GM12865 (cell line): ENCODE data around the gene OPN1LW.

Experiments
- DNase-seq: peaks from one replicate; pipeline ENCODE4 v3.0.0; 2010; ENCODE audit warnings: low read depth
- H3K4me3 ChIP-seq: 2 replicates; pipeline ENCODE4 v1.5.1; 2011; ENCODE audit warnings: mild to moderate bottlenecking, low read depth, low read length, control low read depth
- TF ChIP-seq, protein P1 (sequence below): IDR thresholded peaks from 2 replicates; pipeline ENCODE4 v1.5.1; 2011; ENCODE audit warnings: low read length, control low read depth, low read depth, inconsistent platforms; ENCODE audit not compliant: insufficient read depth; ENCODE audit errors: missing control alignments

Gene OPN1LW

GRCh38 chrX:154121961-154122360 is 22.1 kb upstream of the OPN1LW start:
- DNase-seq: no peak
- TF ChIP-seq, protein P1, sequence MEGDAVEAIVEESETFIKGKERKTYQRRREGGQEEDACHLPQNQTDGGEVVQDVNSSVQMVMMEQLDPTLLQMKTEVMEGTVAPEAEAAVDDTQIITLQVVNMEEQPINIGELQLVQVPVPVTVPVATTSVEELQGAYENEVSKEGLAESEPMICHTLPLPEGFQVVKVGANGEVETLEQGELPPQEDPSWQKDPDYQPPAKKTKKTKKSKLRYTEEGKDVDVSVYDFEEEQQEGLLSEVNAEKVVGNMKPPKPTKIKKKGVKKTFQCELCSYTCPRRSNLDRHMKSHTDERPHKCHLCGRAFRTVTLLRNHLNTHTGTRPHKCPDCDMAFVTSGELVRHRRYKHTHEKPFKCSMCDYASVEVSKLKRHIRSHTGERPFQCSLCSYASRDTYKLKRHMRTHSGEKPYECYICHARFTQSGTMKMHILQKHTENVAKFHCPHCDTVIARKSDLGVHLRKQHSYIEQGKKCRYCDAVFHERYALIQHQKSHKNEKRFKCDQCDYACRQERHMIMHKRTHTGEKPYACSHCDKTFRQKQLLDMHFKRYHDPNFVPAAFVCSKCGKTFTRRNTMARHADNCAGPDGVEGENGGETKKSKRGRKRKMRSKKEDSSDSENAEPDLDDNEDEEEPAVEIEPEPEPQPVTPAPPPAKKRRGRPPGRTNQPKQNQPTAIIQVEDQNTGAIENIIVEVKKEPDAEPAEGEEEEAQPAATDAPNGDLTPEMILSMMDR: no peak

GRCh38 chrX:154123241-154124219 is 20.5 kb upstream of the OPN1LW start:
- TF ChIP-seq, protein P1: no peak
- peak; percentile 45 for DNase-seq
- H3K4me3 ChIP-seq: no peak overlapping the region

More at GRCh38 chrX:154121961-154122360, 22.1 kb upstream of the OPN1LW start:
- no peak overlapping the region for H3K4me3 ChIP-seq

DNA sequence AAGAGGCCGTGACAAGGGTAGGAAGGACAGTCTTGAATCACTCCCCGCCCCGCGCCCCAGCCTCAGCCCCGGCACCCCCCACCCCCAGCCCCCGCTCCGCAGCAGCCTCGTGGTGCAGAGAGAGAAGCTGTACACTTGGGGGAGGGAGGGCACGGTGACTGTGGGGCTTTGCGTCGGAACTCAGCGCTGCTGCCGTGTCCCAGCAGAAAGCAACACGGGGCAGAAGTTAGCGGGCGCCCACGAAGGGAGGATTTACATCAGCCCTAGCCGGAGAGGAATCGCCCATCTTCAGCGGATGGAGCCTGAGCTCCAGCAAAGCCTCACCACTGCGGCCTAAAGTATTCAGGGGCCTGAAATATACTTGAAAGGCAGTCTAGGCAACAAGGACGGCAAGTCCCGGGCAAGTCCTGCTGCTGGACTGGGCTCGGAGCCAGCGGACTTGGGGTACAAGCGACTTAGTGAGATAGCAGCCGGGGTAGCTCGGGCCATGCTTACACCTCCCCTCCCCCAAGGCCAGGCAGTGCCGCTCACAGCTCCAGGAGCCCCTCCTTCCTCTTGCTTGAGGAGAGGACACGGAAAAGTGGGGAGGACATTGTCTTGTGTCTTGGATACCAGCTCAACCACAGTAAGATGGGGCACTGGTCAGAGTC is 18.5 kb upstream of the OPN1LW start:
- H3K4me3 ChIP-seq: no peak overlapping the region
- TF ChIP-seq, protein P1: no peak
- no peak for DNase-seq

GRCh38 chrX:154126101-154126500 is 17.9 kb upstream of the OPN1LW start:
- TF ChIP-seq, protein P1: no peak
- DNase-seq: no peak
- no peak overlapping the region for H3K4me3 ChIP-seq

- no peak for DNase-seq
- TF ChIP-seq, protein P1: no peak
- H3K4me3 ChIP-seq: no peak overlapping the region
These were observed 12.1 kb upstream of the OPN1LW start for GRCh38 chrX:154131955-154132354.

- TF ChIP-seq, protein P1: no peak
- H3K4me3 ChIP-seq: no peak overlapping the region
- DNase-seq: no peak
These were observed 11.7 kb upstream of the OPN1LW start for GRCh38 chrX:154132366-154132765.
